ENCODE data around the gene TCP10L. TPM values are rescaled to one million over a fixed set of nuclear protein-coding genes. Genes with fewer than 3 reads are reported as not detected.

The TCP10L gene
- total RNA-seq, 1 donor from 2014 or later, result 0.06 TPM

DNA sequence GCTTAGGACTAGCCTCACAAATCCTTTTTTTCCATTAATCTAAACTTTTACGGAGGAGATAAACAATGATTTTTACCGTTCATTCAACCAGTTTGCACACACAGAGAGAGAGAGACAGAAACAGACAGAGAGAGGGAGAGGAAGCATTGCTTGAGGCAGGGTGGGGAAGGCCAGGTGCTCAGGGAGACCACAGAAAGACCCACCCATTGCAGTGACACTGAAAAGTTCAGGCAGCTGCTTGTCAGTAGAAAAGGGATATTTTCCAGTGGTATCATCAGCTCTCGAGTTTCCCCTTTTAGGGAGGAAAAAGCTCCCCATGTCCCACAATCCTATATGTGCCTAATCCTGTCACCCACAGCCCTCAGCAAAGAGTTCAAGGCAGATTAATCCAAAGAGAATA, 27.2 kb downstream of the TCP10L start:
- no peak overlapping the region for H3K4me3 ChIP-seq (ENCODE audit: low read depth, low read length)
- TF ChIP-seq, protein P1, sequence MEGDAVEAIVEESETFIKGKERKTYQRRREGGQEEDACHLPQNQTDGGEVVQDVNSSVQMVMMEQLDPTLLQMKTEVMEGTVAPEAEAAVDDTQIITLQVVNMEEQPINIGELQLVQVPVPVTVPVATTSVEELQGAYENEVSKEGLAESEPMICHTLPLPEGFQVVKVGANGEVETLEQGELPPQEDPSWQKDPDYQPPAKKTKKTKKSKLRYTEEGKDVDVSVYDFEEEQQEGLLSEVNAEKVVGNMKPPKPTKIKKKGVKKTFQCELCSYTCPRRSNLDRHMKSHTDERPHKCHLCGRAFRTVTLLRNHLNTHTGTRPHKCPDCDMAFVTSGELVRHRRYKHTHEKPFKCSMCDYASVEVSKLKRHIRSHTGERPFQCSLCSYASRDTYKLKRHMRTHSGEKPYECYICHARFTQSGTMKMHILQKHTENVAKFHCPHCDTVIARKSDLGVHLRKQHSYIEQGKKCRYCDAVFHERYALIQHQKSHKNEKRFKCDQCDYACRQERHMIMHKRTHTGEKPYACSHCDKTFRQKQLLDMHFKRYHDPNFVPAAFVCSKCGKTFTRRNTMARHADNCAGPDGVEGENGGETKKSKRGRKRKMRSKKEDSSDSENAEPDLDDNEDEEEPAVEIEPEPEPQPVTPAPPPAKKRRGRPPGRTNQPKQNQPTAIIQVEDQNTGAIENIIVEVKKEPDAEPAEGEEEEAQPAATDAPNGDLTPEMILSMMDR (conservative IDR thresholded peaks at IDR 0.05; ENCODE audit: low read depth, low read length), result no peak
- DNase-seq (ENCODE audit: low read depth), result no peak

DNA sequence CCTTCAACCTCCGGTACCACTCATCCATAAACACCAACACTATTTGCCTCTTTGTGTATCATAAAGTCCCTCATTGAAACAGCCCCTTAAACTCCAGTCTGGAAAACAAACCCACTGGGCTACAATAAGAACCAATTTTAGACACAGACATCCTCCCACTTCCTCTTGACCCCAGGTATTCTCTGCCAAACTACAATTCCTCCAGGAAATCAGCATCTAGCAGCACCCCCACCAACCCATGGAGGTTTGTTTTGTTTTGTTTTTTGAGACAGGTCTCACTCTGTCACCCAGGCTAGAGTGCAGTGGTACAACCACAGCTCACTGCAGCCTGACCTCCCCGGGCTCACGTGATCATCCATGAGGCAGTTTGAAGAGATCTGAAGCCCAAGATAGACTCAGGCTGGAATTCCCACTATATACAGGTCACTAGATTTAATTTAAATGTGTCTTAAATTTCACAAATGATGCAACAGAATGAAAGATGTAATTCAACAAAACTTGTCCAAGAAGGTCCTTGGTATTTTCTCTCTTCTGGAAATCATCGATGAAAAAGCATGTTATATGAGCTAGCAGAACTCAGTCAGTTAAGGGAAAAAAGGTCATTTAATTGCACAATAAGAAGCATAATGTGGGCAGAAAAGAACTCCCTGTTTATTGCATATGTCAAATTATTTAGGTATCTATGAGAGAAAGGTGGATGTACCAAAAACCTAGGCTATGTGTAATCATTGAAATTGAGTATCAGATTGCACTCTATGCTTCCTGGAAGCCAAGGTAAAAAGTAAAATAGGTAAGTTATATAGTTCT, 30.3 kb downstream of the TCP10L start:
- DNase-seq (ENCODE audit: low read depth), result no peak
- TF ChIP-seq, protein P1 (conservative IDR thresholded peaks at IDR 0.05; ENCODE audit: low read depth, low read length), result no peak
- H3K4me3 ChIP-seq (ENCODE audit: low read depth, low read length), result no peak overlapping the region

DNA sequence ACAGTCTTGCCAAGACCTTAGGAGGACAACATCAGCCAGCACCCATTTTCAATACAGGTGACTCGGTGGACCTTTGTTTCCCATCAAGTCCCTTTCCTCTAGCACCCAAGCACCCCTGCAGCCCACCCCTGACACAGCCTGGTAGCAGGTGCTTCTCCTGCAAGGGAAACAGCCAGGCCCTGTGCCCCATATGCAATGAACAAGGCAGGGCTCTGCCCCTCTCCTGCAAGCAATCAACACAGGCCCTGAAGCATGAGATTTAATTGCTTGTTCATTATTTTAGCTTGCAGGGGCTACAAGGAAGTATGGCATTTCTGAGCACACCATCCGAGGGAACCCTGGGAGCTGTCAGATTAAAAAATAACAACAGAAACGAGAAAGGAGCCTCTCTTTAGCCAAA, 35.4 kb downstream of the TCP10L start:
- DNase-seq (ENCODE audit: low read depth), result no peak
- TF ChIP-seq, protein P1 (conservative IDR thresholded peaks at IDR 0.05; ENCODE audit: low read depth, low read length), result no peak
- H3K4me3 ChIP-seq (ENCODE audit: low read depth, low read length), result no peak overlapping the region

DNA sequence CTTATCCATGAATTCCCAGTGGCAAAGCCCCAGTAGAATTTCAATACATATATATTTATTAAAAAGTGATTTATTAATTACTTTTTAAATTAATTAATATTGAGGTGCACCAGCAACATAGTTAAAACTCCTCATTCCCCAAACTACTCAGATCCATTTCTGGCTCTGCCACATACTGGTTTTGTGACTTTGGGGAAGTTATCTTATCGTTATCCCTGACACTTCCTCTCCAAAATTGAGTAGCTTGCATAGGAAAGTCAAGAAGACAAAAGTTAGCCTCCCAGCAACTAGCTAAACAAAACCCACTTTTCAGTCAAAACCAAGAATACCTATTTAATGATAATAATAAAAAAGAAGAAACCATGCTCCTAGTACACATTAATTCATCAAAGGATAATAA, 35.9 kb downstream of the TCP10L start:
- no peak overlapping the region for H3K4me3 ChIP-seq (ENCODE audit: low read depth, low read length)
- no peak for DNase-seq (ENCODE audit: low read depth)
- TF ChIP-seq, protein P1 (conservative IDR thresholded peaks at IDR 0.05; ENCODE audit: low read depth, low read length), result no peak

DNA sequence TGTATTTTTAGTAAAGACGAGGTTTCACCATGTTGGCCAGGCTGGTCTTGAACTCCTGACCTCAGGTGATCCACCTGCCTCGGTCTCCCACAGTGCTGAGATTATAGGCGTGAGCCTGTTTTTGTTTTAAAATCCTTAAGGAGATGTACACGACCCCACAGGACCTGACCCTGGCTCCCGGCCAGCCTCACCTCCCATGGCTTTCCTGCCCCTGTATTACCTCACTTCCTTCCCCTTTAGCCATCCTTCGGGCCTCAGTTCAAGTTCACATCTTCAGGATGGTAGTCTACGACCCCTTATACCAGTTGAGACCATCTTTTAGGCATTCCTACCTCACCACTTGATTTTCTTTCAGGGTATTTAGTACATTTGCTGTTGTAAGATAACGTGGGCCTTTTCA, 36.3 kb downstream of the TCP10L start:
- H3K4me3 ChIP-seq (ENCODE audit: low read depth, low read length), result no peak overlapping the region
- TF ChIP-seq, protein P1 (conservative IDR thresholded peaks at IDR 0.05; ENCODE audit: low read depth, low read length), result no peak
- DNase-seq (ENCODE audit: low read depth), result no peak

DNA sequence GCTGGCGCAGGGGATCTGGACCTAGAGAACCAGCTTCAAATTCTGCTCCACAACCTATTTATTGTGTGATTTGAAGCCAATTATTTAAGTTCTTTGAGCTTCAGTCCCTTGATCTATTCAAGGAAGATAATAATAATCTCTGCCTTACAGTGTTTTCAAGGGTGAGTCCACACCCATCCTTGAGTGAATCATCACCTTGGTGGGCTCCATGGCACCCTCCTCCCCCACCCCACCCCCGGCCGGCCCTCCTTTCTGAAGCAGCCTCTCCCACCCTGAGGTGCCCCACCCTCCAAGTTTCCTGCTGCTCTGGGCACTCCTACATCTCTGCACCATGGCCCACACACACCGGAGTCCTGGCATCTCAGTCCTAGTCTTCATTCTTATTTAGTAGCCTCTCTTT, 38.3 kb downstream of the TCP10L start:
- DNase-seq (ENCODE audit: low read depth), result no peak
- H3K4me3 ChIP-seq (ENCODE audit: low read depth, low read length), result no peak overlapping the region
- TF ChIP-seq, protein P1 (conservative IDR thresholded peaks at IDR 0.05; ENCODE audit: low read depth, low read length), result no peak

DNA sequence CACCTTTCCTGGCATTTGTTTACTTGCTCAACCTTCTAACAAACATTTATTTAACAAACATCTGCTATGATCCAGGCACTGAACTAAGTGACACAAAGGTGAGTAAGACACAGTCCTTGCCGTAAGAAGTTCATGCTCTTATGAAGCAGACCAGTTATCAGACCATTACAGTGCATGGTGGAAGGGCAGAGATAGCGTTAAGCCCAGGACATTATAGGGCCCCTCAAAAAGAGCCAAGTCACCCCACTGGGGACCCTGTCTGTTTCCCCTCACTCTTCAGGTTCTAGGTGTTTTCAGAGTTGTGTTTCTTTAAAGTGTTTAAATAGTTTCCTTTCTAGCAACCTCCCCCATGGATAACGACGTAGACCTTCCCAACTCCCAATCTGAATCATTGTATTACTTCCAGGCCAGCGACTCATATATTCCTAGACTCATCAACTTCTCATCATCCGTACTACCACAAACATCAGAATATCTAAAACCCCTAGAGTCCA, 39.3 kb downstream of the TCP10L start:
- H3K4me3 ChIP-seq (ENCODE audit: low read depth, low read length), result no peak overlapping the region
- no peak for DNase-seq (ENCODE audit: low read depth)
- TF ChIP-seq, protein P1 (conservative IDR thresholded peaks at IDR 0.05; ENCODE audit: low read depth, low read length), result no peak
